NCI-H2196 treated with DMSO at 0.1 percent for 48 hours (cell line): Measurements from ENCODE around the gene HDHD3.
"Not testable (repeated sequence)": the region's sequence is repeated elsewhere in the genome, so short reads cannot be mapped to it uniquely, and the experiment has no call there.

Source experiments
- DNase-seq: peaks from one replicate; lab custom pipeline; 2025; ENCODE audit not compliant: unreplicated experiment; lab: John Stamatoyannopoulos, UW

HDHD3 gene

GRCh38 chr9:113365652-113366051 lies 11.1 kb downstream of the HDHD3 start:
- DNase-seq: not testable (repeated sequence)

- no peak for DNase-seq
These were observed 11.8 kb downstream of the HDHD3 start for GRCh38 chr9:113364951-113365350.

GRCh38 chr9:113363336-113363735 lies 13.4 kb downstream of the HDHD3 start:
- no peak for DNase-seq

- no peak for DNase-seq
These were observed 15.3 kb downstream of the HDHD3 start for GRCh38 chr9:113361304-113362018.

- no peak for DNase-seq
These were observed 16.4 kb downstream of the HDHD3 start for GRCh38 chr9:113360242-113360842.

GRCh38 chr9:113359385-113359784 lies 17.4 kb downstream of the HDHD3 start:
- DNase-seq: no peak

- DNase-seq: no peak
These were observed 20.0 kb downstream of the HDHD3 start for GRCh38 chr9:113356686-113357292.

- DNase-seq: no peak
These were observed 21.7 kb downstream of the HDHD3 start for GRCh38 chr9:113355040-113355596.

- no peak for DNase-seq
These were observed 24.4 kb downstream of the HDHD3 start for GRCh38 chr9:113352411-113352810.

- no peak for DNase-seq
These were observed 24.8 kb downstream of the HDHD3 start for GRCh38 chr9:113352006-113352405.

- no peak for DNase-seq
These were observed 25.8 kb downstream of the HDHD3 start for GRCh38 chr9:113350937-113351336.

- DNase-seq: no peak
These were observed 26.6 kb downstream of the HDHD3 start for GRCh38 chr9:113350107-113350661.

- DNase-seq: no peak
These were observed 27.2 kb downstream of the HDHD3 start, which contains the start of gene BSPRY for GRCh38 chr9:113349445-113350094. Gene BSPRY (plus strand): TSS chr9:113349541. CDS start chr9:113349580, 39 bp downstream.

- DNase-seq: peak; percentile 25
These were observed 27.7 kb downstream of the HDHD3 start for GRCh38 chr9:113349066-113349444.

GRCh38 chr9:113348437-113348836 lies 28.3 kb downstream of the HDHD3 start:
- no peak for DNase-seq

- DNase-seq: no peak
These were observed 31.1 kb downstream of the HDHD3 start for GRCh38 chr9:113345671-113346070.

GRCh38 chr9:113345190-113345589 lies 31.6 kb downstream of the HDHD3 start:
- no peak for DNase-seq

GRCh38 chr9:113343732-113344231 lies 33.0 kb downstream of the HDHD3 start:
- peak; percentile 94 for DNase-seq

- peak; percentile 62 for DNase-seq
These were observed 34.9 kb downstream of the HDHD3 start for GRCh38 chr9:113341712-113342410.

- peak; percentile 80 for DNase-seq
These were observed 36.6 kb downstream of the HDHD3 start, which contains the start of gene WDR31 for GRCh38 chr9:113340011-113340699. Gene WDR31 (minus strand): TSS chr9:113340275. CDS start chr9:113332022, 8,253 bp downstream.
